Ovary (tissue), 9 donors: ENCODE data around the gene RPSA. TPM values are rescaled to one million over a fixed set of nuclear protein-coding genes. Genes with fewer than 3 reads are reported as not detected.
"Not testable (repeated sequence)": the region's sequence is repeated elsewhere in the genome, so short reads cannot be mapped to it uniquely, and the experiment has no call there.

ENCODE experiments used
- DNase-seq, 5 donors: peaks; one replicate each; pipeline ENCODE4 v3.0.0-alpha.2; 2019 to 2020
- H3K27ac ChIP-seq, 2 donors: fragments of 200-600 bp; one replicate each; pipeline versions ENCODE4 v1.5.1 to v1.8.0; 2019 to 2022
- H3K27me3 ChIP-seq: fragments of 200-600 bp; one replicate; pipeline ENCODE4 v1.8.0; 2022
- H3K36me3 ChIP-seq: fragments of 200-600 bp; sonication (generic); one replicate; pipeline ENCODE4 v1.5.1; 2019
- H3K4me1 ChIP-seq: one replicate; pipeline ENCODE4 v1.8.1; 2013; ENCODE audit warnings: mild to moderate bottlenecking, moderate library complexity; ENCODE audit not compliant: insufficient read depth
- H3K4me3 ChIP-seq: fragments of 200-600 bp; sonication (generic); one replicate; pipeline ENCODE4 v1.5.1; 2017
- H3K9me3 ChIP-seq, 2 donors: fragments of 200-600 bp in 1 of 2; sonication (generic) in 1 of 2; one replicate each; pipeline versions ENCODE4 v1.5.1 to v1.8.1; 2013 to 2019; ENCODE audit warnings: mild to moderate bottlenecking in 1 of 2, moderate library complexity in 1 of 2
- EP300 ChIP-seq: sonication (generic); formaldehyde crosslinking; IDR thresholded peaks from one replicate; pipeline ENCODE4 v1.6.1; 2017; ENCODE audit warnings: antibody characterized with exemption
- POLR2A ChIP-seq: fragments of 450-650 bp; IDR thresholded peaks from one replicate; pipeline ENCODE4 v1.6.1; 2017; ENCODE audit warnings: antibody characterized with exemption, mild to moderate bottlenecking, moderate library complexity
- WGBS, 3 donors: extraction: QIAGEN DNeasy Blood & Tissue Kit in 1 of 3; methylation state at CpG; one replicate each; pipeline versions ENCODE4 v1.1.5 to v1.1.7; 2013 to 2017; 5-methylcytosine and 5-hydroxymethylcytosine counted together
- intact Hi-C, 4 donors: fragments of 100-400 bp; cut with DNase I; formaldehyde crosslinking; loops; one replicate each; pipeline versions ENCODE4 v1.11.0 to v1.15.1; 2022 to 2023
- polyA plus RNA-seq, 2 donors: library from polyadenylated mRNA; stranded (reverse); fragments of 200-250 nt in 1 of 2; fragments of 350-450 nt in 1 of 2; fragmentation: Illumina TruSeq in 1 of 2; extraction: RNeasy Lipid Tissue Mini Kit (QIAGEN cat#74804) in 1 of 2; gene quantifications; one replicate each; pipeline ENCODE4 v1.2.3, GENCODE V29; 2013 to 2014
- total RNA-seq, 7 donors: library from RNA; depleted of rRNA in 2 of 7; stranded (reverse); fragments of >200 nt in 2 of 7; fragmentation: NEBNext Ultra II Directional in 3 of 7; extraction: Animal tissue kit (Norgen Biotek cat#: 25700) in 3 of 7; gene quantifications; one replicate each; pipeline versions ENCODE4 v1.1.0 to v1.2.4, GENCODE V29; 2016 to 2023
- TF ChIP-seq, protein P1 (sequence below), 3 donors: fragments of 450-650 bp in 2 of 3; fragments of 200-600 bp in 1 of 3; IDR thresholded peaks; one replicate each; pipeline versions ENCODE4 v1.5.1 to v1.8.0; 2016 to 2022; ENCODE audit warnings: antibody characterized with exemption in 3 of 3, mild to moderate bottlenecking in 1 of 3
- donor health status: DM: no; HTN: no; CAD: no; lungs with moderate emphysema.
- donor health status: DM: no; HTN: no; CAD: no.
- donor health status: Bipolar disorder and iron deficiency.
- donor health status: DM: yes; HTN: yes; CAD: no.
- donor health status: DM: no; HTN: no; CAD: no.
- donor health status: DM: yes; HTN: yes; CAD: no.

The RPSA gene
- total and polyA plus RNA-seq, 9 donors = 1,337 to 2,779 (median 1,695) TPM

DNA sequence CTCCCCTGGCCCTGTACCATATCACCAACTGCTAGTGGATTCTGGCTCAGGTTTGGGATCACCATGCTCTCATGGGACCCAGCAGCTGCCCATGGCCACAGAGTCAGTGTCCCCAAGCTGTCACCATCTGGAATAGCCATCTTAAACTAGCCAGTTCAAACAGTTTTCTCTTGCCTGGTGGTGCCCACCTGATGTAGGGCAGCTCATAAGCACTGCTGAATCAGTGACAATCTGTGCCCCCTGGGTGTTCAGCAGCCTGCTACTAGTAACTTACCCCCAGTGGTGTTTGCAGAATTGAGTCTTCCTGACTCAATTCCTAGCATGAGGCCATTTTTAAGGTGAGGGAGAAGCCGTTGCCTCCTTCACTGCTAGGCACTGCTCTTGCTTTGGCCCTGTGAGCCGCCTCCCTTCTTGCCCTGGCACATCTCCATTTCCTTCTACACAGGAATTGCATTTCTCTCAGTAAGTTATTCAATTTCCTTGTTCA, 7.9 kb downstream of the RPSA start:
- no peak for DNase-seq
- H3K36me3 ChIP-seq = no peaks in the 10 kb centered on the region
- no peak overlapping the region for H3K27ac ChIP-seq
- 32 to 58% (median 55%) methylated on average over 2 of the region's 2 CpGs for WGBS, 3 donors
- H3K9me3 ChIP-seq = no peaks in the 10 kb centered on the region
- TF ChIP-seq EP300 (no peak), POLR2A (no peak)
- TF ChIP-seq, protein P1, sequence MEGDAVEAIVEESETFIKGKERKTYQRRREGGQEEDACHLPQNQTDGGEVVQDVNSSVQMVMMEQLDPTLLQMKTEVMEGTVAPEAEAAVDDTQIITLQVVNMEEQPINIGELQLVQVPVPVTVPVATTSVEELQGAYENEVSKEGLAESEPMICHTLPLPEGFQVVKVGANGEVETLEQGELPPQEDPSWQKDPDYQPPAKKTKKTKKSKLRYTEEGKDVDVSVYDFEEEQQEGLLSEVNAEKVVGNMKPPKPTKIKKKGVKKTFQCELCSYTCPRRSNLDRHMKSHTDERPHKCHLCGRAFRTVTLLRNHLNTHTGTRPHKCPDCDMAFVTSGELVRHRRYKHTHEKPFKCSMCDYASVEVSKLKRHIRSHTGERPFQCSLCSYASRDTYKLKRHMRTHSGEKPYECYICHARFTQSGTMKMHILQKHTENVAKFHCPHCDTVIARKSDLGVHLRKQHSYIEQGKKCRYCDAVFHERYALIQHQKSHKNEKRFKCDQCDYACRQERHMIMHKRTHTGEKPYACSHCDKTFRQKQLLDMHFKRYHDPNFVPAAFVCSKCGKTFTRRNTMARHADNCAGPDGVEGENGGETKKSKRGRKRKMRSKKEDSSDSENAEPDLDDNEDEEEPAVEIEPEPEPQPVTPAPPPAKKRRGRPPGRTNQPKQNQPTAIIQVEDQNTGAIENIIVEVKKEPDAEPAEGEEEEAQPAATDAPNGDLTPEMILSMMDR (IDR thresholded peaks at IDR 0.05) = no peak
- no peak overlapping the region for H3K4me3 ChIP-seq
- no peaks in the 10 kb centered on the region for H3K4me1 ChIP-seq
- H3K27me3 ChIP-seq = no peaks in the 10 kb centered on the region
- intact Hi-C loops = loop anchor here in 1 of 4 donors (10.0 kb wide), 1 partner anchor 80 kb away; no protein-coding TSS in a partner anchor

DNA sequence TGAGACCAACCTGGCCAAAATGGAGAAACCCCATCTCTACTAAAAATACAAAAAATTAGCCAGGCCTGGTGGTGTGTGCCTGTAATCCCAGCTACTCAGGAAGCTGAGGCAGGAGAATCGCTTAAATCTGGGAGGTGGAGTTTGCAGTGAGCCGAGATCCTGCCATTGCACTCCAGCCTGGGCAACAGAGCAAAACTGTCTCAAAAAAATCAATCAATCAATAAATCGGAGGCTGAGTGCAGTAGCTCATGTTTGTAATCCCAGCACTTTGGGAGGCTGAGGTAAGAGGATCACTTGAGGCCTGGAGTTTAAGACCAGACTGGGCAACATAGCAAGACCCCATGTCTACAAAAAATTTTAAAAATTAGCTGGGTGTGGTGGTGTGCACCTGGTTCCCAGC, 8.8 kb downstream of the RPSA start:
- not testable (repeated sequence) for H3K4me3 ChIP-seq, H3K27me3 ChIP-seq, H3K4me1 ChIP-seq, H3K36me3 ChIP-seq, H3K27ac ChIP-seq, DNase-seq, H3K9me3 ChIP-seq
- intact Hi-C loops = loop anchor here in 1 of 4 donors (10.0 kb wide), 1 partner anchor 79 kb away; no protein-coding TSS in a partner anchor
- WGBS, 3 donors = 81 to 92% (median 88%) methylated on average over 3 of the region's 3 CpGs

DNA sequence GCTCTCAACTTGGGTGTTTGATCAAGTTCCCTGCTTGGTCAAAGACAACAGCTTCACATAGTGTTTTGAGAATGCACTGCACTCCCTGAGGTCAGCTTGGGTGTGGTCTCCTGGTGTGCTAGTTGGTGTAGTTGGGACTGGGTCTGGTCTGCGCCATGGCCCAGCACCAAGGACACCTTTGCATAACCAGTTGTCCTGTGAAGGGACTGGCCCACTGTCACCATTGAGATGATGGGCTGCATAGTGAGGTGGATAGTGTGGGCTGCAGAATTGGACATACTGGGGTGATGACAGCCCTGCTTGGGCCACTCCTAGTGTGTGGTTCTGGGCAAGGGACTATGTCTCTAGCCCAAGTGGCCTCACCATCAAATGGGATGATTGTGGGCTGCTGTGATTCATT, 9.5 kb downstream of the RPSA start:
- intact Hi-C loops = loop anchor here in 1 of 4 donors (10.0 kb wide), 1 partner anchor 79 kb away; no protein-coding TSS in a partner anchor
- Histone ChIP-seq H3K9me3 (no peaks in the 10 kb centered on the region), H3K36me3 (no peaks in the 10 kb centered on the region), H3K27me3 (no peaks in the 10 kb centered on the region), H3K4me3 (no peak overlapping the region), H3K27ac (no peak overlapping the region), H3K4me1 (no peaks in the 10 kb centered on the region)
- TF ChIP-seq POLR2A (no peak), EP300 (no peak)
- TF ChIP-seq, protein P1 (IDR thresholded peaks at IDR 0.05) = no peak
- no peak for DNase-seq
- 92 to 100% (median 98%) methylated on average over 1 of the region's 1 CpG for WGBS, 3 donors

DNA sequence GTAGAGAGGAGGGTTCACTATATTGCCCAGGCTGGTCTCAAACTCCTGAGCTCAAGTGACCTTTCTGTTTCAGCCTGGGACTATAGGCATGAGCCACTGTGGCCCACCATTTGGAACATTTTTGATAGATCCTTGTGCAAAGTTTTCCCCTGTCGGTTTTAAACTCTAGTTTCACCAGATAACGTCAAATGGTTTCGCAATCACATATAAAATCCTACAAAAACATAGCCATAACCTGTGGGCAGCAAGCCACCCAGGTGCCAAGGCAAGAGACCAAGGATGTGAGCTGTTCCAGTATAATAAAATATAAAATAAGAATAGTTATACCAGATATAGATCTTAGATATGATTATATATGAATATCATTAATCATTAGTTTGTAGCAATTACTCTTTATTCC, 10.5 kb downstream of the RPSA start:
- intact Hi-C loops = loop anchor here in 1 of 4 donors (10.0 kb wide), 1 partner anchor 78 kb away; no protein-coding TSS in a partner anchor
- WGBS, 3 donors = 46 to 50% (median 46%) methylated on average over 3 of the region's 3 CpGs
- not testable (repeated sequence) for H3K27me3 ChIP-seq, H3K4me1 ChIP-seq, DNase-seq, H3K9me3 ChIP-seq, H3K4me3 ChIP-seq, H3K36me3 ChIP-seq, H3K27ac ChIP-seq

DNA sequence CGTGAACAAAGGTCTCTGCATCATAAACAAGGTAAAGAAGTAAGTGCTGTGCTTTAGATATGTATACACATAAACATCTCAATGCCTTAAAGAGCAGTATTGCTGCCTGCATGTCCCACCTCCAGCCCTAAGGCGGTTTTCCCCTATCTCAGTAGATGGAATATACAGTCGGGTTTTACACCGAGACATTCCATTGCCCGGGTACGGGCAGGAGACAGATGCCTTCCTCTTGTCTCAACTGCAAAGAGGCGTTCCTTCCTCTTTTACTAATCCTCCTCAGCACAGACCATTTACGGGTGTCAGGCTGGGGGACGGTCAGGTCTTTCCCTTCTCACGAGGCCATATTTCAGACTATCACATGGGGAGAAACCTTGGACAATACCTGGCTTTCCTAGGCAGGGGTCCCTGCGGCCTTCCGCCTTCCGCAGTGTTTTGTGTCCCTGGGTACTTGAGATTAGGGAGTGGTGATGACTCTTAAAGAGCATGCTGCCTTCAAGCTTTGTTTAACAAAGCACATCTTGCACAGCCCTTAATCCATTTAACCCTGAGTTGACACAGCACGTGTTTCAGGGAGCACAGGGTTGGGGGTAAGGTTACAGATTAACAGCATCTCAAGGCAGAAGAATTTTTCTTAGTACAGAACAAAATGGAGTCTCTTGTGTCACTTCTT, 12.2 kb downstream of the RPSA start:
- 73 to 80% (median 75%) methylated on average over 13 to 14 of the region's 14 CpGs for WGBS, 3 donors
- H3K36me3 ChIP-seq, H3K4me3 ChIP-seq, H3K9me3 ChIP-seq, H3K4me1 ChIP-seq, H3K27me3 ChIP-seq, H3K27ac ChIP-seq, DNase-seq: not testable (repeated sequence)
- intact Hi-C loops = loop anchor here in 1 of 4 donors (10.0 kb wide), 1 partner anchor 76 kb away; no protein-coding TSS in a partner anchor

DNA sequence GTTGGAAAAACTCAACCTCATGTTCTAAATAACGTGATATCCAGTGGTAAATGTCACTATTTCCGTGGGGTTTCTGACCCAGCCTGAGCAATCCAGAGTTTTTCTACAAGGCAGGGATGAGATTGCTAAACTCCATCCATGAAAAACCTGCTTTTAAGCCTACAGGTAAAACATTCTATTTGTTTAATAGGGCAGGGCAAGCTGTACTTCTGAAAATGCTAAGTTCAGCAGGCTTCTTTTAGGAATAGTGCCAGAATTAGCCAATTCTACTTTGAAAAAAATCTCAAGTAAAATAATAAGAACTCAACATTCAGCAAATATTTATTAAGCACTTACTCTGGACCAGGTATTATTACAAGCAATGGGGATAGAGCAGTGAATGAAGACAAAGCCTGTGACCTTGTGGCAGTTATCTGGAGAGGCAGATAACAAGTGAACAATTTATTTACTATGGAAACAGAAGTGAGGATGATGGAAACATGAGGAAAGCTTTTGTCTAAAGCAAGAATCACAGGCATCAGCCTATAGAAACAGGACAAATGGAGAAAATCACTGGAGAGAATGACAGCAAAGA, 13.3 kb downstream of the RPSA start:
- Histone ChIP-seq H3K27ac (no peak overlapping the region), H3K4me1 (no peaks in the 10 kb centered on the region), H3K4me3 (no peak overlapping the region), H3K27me3 (no peaks in the 10 kb centered on the region), H3K9me3 (no peaks in the 10 kb centered on the region), H3K36me3 (no peaks in the 10 kb centered on the region)
- DNase-seq = no peak
- TF ChIP-seq, protein P1 (IDR thresholded peaks at IDR 0.05) = no peak
- no peak for TF ChIP-seq EP300
- TF ChIP-seq POLR2A = no peak
- intact Hi-C loops = loop anchor here in 1 of 4 donors (10.0 kb wide), 1 partner anchor 75 kb away; no protein-coding TSS in a partner anchor
- 92 to 93% (median 92%) methylated on average over 2 of the region's 2 CpGs for WGBS, 3 donors
